Effector memory CD8-positive, alpha-beta T cell (primary cell): ENCODE results near the gene RNGTT.
A peak's percentile ranks its signal among the peaks of the same experiment; 100 is the strongest.
"Not testable (repeated sequence)": the region's sequence is repeated elsewhere in the genome, so short reads cannot be mapped to it uniquely, and the experiment has no call there.

Source experiments
- ATAC-seq: fragments of 150-1000 bp; cut with Tn5 transposase; replicated peaks from 2 replicates; pipeline ENCODE4 v1.10.0; 2021; ENCODE audit warnings: mild to moderate bottlenecking, moderate library complexity
- DNase-seq, 3 experiments: peaks; one replicate each; pipeline ENCODE4 v3.0.0; 2021
- H3K27ac Mint-ChIP-seq, 2 donors: one replicate each; pipeline ENCODE4 v1.8.0; 2022; ENCODE audit warnings: mild to moderate bottlenecking in 2 of 2, mixed read lengths in 2 of 2, moderate library complexity in 2 of 2
- H3K27me3 Mint-ChIP-seq, 2 donors: one replicate each; pipeline ENCODE4 v1.8.0; 2022; ENCODE audit warnings: mixed read lengths in 2 of 2
- H3K36me3 Mint-ChIP-seq: one replicate; pipeline ENCODE4 v1.8.0; 2022; ENCODE audit warnings: mild to moderate bottlenecking, moderate library complexity, mixed read lengths; ENCODE audit not compliant: insufficient read depth
- H3K4me1 Mint-ChIP-seq, 2 donors: one replicate each; pipeline ENCODE4 v1.8.0; 2022; ENCODE audit warnings: low read depth in 2 of 2, mixed read lengths in 2 of 2
- H3K4me3 Mint-ChIP-seq, 2 donors: one replicate each; pipeline ENCODE4 v1.8.0; 2022; ENCODE audit warnings: mild to moderate bottlenecking in 2 of 2, mixed read lengths in 2 of 2, moderate library complexity in 2 of 2
- H3K9me3 Mint-ChIP-seq, 2 donors: one replicate each; pipeline ENCODE4 v1.8.0; 2022; ENCODE audit warnings: mixed read lengths in 2 of 2

RNGTT gene

DNA sequence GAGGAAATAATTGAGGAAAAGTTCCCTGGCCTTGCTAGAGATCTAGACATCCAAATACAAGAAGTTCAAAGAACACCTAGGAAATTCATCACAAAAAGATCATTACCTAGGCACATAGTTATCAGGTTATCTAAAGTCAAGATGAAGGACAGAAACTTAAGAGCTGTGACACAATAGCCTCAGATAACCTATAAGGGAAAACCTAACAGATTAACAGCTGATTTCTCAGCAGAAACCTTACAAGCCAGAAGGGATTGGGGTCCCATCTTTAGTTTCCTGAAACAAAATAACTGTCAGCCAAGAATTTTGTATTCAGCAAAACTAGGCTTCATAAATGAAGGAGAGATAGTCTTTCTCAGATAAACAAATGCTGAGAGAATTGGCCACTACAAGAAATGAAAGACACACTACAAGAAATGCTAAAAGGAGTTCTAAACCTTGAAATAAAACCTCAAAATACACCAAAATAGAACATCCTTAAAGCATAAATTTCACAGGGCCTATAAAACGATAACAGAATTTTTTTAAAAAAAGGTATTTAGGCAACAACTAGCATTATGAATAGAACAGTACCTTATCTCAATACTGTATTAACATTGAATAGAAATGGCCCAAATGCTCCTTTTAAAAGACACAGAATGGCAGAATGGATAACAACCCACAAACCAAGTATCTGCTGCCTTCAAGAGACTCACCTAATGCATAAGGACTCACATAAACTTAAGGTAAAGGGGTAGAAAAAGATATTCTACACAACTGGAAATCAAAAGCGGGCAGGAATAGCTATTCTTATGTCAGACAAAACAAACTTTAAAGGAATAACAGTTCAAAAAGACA is 9.7 kb downstream of the RNGTT start:
- H3K4me1 Mint-ChIP-seq: peaks cover 25 to 49% of the 10 kb centered on the region in 2 donors
- H3K36me3 Mint-ChIP-seq: peaks cover 11% of the 10 kb centered on the region
- peaks cover 0 to 4% of the 10 kb centered on the region in 2 donors for H3K9me3 Mint-ChIP-seq
- DNase-seq (no peak), ATAC-seq (no peak)
- H3K27me3 Mint-ChIP-seq: no peaks in the 10 kb centered on the region
- no peak overlapping the region for H3K27ac Mint-ChIP-seq
- no peak overlapping the region for H3K4me3 Mint-ChIP-seq

- H3K36me3 Mint-ChIP-seq: peaks cover 7% of the 10 kb centered on the region
- ATAC-seq: no peak
- peaks cover 14 to 37% of the 10 kb centered on the region in 2 donors for H3K4me1 Mint-ChIP-seq
- no peak for DNase-seq
- H3K27ac Mint-ChIP-seq: no peak overlapping the region
- H3K9me3 Mint-ChIP-seq: peaks cover 0 to 4% of the 10 kb centered on the region in 2 donors
- H3K4me3 Mint-ChIP-seq: no peak overlapping the region
- H3K27me3 Mint-ChIP-seq: no peaks in the 10 kb centered on the region
These were observed 11.2 kb downstream of the RNGTT start for GRCh38 chr6:88952065-88952704.

DNA sequence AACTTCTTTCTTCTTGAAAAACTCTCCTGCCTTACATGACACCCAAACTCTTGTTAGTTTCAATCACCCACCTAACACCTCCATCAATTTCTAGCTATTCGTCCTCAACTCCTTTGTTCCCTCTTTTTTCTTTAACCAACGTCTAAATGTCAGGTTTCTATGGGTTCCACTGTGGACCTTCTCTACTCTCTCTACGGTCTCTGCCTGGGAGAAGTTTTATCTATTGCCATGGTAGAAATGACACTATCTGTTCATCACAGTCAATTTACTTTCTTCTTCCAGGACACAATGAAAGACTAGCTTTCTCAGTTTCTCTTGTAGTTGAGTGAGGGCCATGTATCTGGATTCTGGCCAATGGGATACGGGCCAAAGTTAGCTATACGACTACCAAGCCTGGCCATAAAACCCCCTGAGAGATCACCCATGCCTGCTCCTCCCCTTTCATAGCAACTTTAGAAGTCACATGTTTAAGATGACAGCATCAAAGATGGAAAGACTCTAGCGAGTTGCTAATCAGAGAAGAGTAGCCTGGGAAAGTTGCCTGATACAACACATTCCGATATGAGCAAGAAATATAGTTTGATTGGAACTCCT is 17.9 kb downstream of the RNGTT start:
- DNase-seq (no peak), ATAC-seq (no peak)
- no peak overlapping the region for H3K4me3 Mint-ChIP-seq
- no peaks in the 10 kb centered on the region for H3K36me3 Mint-ChIP-seq
- H3K27ac Mint-ChIP-seq: no peak overlapping the region
- H3K27me3 Mint-ChIP-seq: no peaks in the 10 kb centered on the region
- H3K4me1 Mint-ChIP-seq: peaks cover 1 to 5% of the 10 kb centered on the region in 2 donors
- no peaks in the 10 kb centered on the region for H3K9me3 Mint-ChIP-seq

- peaks cover 5 to 21% of the 10 kb centered on the region in 2 donors for H3K9me3 Mint-ChIP-seq
- H3K4me3 Mint-ChIP-seq: no peak overlapping the region
These were observed 29.9 kb downstream of the RNGTT start for GRCh38 chr6:88933521-88933920.

DNA sequence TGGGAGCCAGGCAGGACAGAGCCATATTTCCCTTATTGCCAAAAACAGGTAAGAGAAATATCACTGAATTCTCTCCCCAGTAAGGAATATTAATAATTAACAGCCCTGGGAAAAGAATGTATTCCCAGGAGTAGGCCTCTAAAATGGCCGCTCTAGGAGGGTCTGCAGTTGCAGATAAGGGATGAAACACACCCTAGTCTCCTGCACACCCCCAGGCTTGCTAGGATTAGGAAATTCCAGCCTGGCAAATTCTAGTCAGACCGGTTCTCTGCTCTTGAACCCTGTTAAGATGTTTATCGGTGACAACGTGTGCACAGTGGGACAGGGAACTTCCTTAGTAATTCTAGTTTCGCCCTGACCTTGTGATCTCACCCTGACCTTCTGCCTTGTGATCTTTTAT is 31.4 kb downstream of the RNGTT start:
- DNase-seq, H3K27ac Mint-ChIP-seq, H3K4me3 Mint-ChIP-seq, ATAC-seq, H3K27me3 Mint-ChIP-seq, H3K4me1 Mint-ChIP-seq: not testable (repeated sequence)
- Mint-ChIP-seq H3K36me3 (peaks cover 28% of the 10 kb centered on the region), H3K9me3 (peaks cover 5 to 21% of the 10 kb centered on the region in 2 donors)

More at GRCh38 chr6:88933521-88933920, 29.9 kb downstream of the RNGTT start:
- Mint-ChIP-seq H3K4me1 (peaks cover 0 to 12% of the 10 kb centered on the region in 2 donors), H3K36me3 (peaks cover 18% of the 10 kb centered on the region), H3K27me3 (no peaks in the 10 kb centered on the region), H3K27ac (peak overlapping the region in 1 of 2 donors; percentile 54)
- no peak for DNase-seq
- ATAC-seq: no peak

DNA sequence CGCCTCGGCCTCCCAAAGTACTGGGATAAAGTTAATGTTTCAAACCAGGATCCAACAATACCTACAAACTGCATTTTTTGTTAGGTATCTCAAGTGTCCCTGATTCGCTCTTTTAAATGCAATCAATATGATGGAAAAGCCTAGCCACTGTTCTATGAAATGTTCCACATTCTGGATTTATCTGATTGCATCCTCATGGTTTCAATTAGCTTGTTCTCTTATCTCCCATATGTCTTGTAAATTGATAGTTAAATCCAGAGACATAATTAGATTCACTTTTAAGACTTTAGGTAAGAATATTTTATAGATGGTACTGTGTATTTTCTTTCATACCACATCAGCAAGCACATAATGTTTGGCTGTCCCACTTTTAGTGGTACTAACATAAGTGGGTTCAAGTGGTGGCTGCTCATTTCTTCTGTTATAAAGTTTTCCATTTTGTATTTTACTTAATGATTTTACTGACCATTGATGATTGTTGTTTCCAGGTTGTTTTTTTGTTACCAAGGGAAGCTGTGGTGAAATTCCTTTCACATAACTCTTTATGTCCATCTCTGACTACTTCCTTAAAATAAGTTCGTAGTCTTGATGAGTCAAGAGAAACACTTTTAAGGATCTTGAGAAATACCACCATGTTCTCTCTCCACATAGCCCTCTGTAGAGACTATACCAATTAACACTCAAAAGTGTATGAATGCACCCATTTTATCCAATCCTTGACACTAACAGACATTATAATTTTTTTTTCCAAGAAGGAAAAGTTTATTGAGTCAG is 40.5 kb downstream of the RNGTT start:
- no peak overlapping the region for H3K27ac Mint-ChIP-seq
- no peaks in the 10 kb centered on the region for H3K9me3 Mint-ChIP-seq
- H3K4me3 Mint-ChIP-seq: no peak overlapping the region
- H3K27me3 Mint-ChIP-seq: no peaks in the 10 kb centered on the region
- no peak for DNase-seq
- no peak for ATAC-seq
- H3K36me3 Mint-ChIP-seq: peaks cover 47% of the 10 kb centered on the region
- no peaks in the 10 kb centered on the region for H3K4me1 Mint-ChIP-seq

DNA sequence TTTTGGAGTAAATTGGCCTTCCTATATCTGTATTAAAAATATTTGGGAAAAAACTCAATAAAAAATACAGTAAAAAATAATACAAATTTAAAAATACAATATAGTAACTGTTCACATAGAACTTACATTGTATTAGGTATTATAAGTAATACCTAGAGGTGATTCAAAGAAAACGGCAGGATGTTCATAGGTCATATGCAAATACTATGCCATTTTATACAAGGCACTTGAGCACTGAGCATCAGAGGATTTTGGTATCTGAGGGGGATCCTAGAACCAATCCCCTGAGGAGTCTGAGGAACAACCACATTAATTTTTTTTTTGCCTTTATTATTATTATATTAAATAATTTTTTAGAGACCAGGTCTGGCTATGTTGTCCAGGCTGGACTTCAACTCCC is 41.7 kb downstream of the RNGTT start:
- DNase-seq (no peak), ATAC-seq (no peak)
- peaks cover 0 to 7% of the 10 kb centered on the region in 2 donors for H3K4me1 Mint-ChIP-seq
- H3K4me3 Mint-ChIP-seq: no peak overlapping the region
- H3K9me3 Mint-ChIP-seq: no peaks in the 10 kb centered on the region
- no peaks in the 10 kb centered on the region for H3K27me3 Mint-ChIP-seq
- no peak overlapping the region for H3K27ac Mint-ChIP-seq
- H3K36me3 Mint-ChIP-seq: peaks cover 35% of the 10 kb centered on the region

DNA sequence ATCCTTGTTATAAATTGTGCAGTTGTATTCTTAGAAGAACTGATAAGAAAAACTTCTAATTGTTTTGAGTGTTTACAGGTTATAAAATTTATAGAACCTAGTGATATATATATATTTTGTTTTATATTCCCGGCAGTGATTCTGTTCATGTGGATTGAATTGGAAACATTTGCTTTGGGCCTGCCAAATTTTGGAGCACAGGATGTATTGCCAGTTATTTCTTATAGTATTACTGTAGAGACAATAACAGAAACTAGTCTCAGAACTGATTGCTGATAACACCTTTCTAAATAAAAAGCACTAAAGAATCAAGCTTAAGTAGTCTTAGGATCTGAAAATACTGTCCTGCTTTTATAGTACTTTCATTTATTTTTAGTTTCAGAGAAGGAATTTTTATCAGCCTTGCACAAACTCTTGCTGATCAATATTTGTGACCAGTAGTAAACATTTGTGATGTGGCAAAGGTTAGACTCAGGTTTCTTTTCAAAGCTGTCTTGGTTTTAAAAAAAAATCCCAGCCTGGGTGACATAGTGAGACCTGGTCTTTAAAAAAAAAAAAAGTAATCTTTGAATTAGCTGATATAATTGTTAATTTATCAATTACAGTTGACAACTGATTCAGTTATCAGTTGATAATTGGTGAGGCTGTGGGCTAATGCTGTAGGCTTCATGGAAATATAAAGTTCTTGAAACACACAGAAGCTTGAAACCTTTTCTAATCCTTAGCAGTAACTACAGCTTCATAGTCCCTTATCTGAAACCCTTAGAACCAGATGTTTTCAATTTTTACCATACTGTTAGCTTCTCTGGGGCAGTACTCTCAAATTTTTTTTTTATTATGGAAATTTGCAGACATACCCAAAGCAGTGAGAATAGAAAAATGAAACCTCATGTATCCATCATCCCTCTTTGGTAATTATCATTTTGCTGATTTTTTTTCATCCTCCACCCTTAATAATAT is 42.4 kb downstream of the RNGTT start:
- Mint-ChIP-seq H3K27ac (no peak overlapping the region), H3K4me3 (no peak overlapping the region), H3K36me3 (peaks cover 31% of the 10 kb centered on the region)

GRCh38 chr6:88920088-88920487 is 43.3 kb downstream of the RNGTT start:
- Mint-ChIP-seq H3K4me3 (no peak overlapping the region), H3K36me3 (peaks cover 22% of the 10 kb centered on the region), H3K9me3 (no peaks in the 10 kb centered on the region), H3K4me1 (peaks cover 0 to 9% of the 10 kb centered on the region in 2 donors), H3K27ac (no peak overlapping the region), H3K27me3 (no peaks in the 10 kb centered on the region)
- no peak for ATAC-seq
- DNase-seq: no peak

More for the DNA sequence above, 42.4 kb downstream of the RNGTT start:
- peaks cover 0 to 9% of the 10 kb centered on the region in 2 donors for H3K4me1 Mint-ChIP-seq
- no peaks in the 10 kb centered on the region for H3K27me3 Mint-ChIP-seq
- no peaks in the 10 kb centered on the region for H3K9me3 Mint-ChIP-seq
- ATAC-seq (no peak), DNase-seq (no peak)

DNA sequence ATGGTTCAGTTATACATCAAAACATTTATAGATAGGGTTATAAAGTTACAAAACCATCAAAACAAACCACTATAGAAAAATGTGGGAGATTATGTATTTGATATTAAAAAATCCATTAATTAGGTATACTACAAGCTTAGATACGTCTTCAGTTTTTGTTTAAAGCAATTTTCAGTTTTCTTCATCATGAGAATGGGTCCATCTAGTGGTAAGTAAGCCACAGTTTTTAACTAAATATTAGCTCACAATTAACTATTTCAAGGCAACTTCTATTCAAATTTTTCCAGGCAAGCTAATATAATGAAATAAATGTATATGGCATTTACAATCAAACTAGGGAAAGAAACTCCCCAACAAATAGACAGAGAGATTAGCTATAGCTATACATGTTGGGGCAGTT is 44.4 kb downstream of the RNGTT start:
- DNase-seq (no peak), ATAC-seq (no peak)
- Mint-ChIP-seq H3K27ac (no peak overlapping the region), H3K36me3 (peaks cover 13% of the 10 kb centered on the region), H3K4me1 (peaks cover 7 to 19% of the 10 kb centered on the region in 2 donors), H3K4me3 (no peak overlapping the region), H3K9me3 (no peaks in the 10 kb centered on the region), H3K27me3 (no peaks in the 10 kb centered on the region)

GRCh38 chr6:88916615-88917208 is 46.7 kb downstream of the RNGTT start:
- Mint-ChIP-seq H3K4me1 (peaks cover 21 to 36% of the 10 kb centered on the region in 2 donors), H3K27me3 (no peaks in the 10 kb centered on the region), H3K9me3 (no peaks in the 10 kb centered on the region), H3K36me3 (no peaks in the 10 kb centered on the region), H3K27ac (no peak overlapping the region), H3K4me3 (no peak overlapping the region)
- DNase-seq (no peak), ATAC-seq (no peak)

GRCh38 chr6:88914895-88915598 is 48.4 kb downstream of the RNGTT start:
- DNase-seq (no peak), ATAC-seq (no peak)
- no peaks in the 10 kb centered on the region for H3K27me3 Mint-ChIP-seq
- no peaks in the 10 kb centered on the region for H3K9me3 Mint-ChIP-seq
- H3K4me1 Mint-ChIP-seq: peaks cover 31 to 53% of the 10 kb centered on the region in 2 donors
- H3K36me3 Mint-ChIP-seq: no peaks in the 10 kb centered on the region
- no peak overlapping the region for H3K4me3 Mint-ChIP-seq
- H3K27ac Mint-ChIP-seq: no peak overlapping the region
